Gastroesophageal sphincter (tissue), 4 donors: ENCODE measurements around the gene RIPOR2. TPM values are rescaled to one million over a fixed set of nuclear protein-coding genes. Genes with fewer than 3 reads are reported as not detected.

Source experiments
- ATAC-seq: fragments of 150-250 bp; one replicate; pipeline ENCODE4 v1.9.1; 2016; ENCODE audit warnings: mild to moderate bottlenecking, moderate library complexity
- H3K27ac ChIP-seq, 4 donors: fragments of 200-600 bp; sonication (generic) in 3 of 4; 1 replicate in 3 of 4; 2 replicates in 1 of 4; pipeline ENCODE4 v1.5.1; 2016 to 2019
- H3K27me3 ChIP-seq: fragments of 200-600 bp; sonication (generic); one replicate; pipeline ENCODE4 v1.5.1; 2019
- H3K36me3 ChIP-seq, 2 donors: fragments of 200-600 bp; sonication (generic); one replicate each; pipeline ENCODE4 v1.5.1; 2019; ENCODE audit warnings: control low read depth in 1 of 2
- H3K4me1 ChIP-seq, 3 donors: fragments of 200-600 bp; sonication (generic); 1 replicate in 2 of 3; 2 replicates in 1 of 3; pipeline ENCODE4 v1.5.1; 2016 to 2019; ENCODE audit warnings: control low read depth in 2 of 3
- H3K4me3 ChIP-seq, 2 donors: fragments of 200-600 bp; sonication (generic); one replicate each; pipeline ENCODE4 v1.5.1; 2019; ENCODE audit warnings: mild to moderate bottlenecking in 1 of 2, moderate library complexity in 1 of 2
- H3K9me3 ChIP-seq, 3 donors: fragments of 200-600 bp; sonication (generic); one replicate each; pipeline ENCODE4 v1.5.1; 2017 to 2019; ENCODE audit warnings: control low read depth in 2 of 3
- CTCF ChIP-seq, 4 experiments: fragments of 200-600 bp in 2 of 4; fragments of 450-650 bp in 2 of 4; sonication (generic) in 1 of 4; IDR thresholded peaks; one replicate each; pipeline ENCODE4 v1.5.1; 2017 to 2019; ENCODE audit warnings: antibody characterized with exemption in 4 of 4, mild to moderate bottlenecking in 2 of 4, moderate library complexity in 2 of 4
- EP300 ChIP-seq: sonication (generic); formaldehyde crosslinking; IDR thresholded peaks from one replicate; pipeline ENCODE4 v1.6.1; 2017; ENCODE audit warnings: antibody characterized with exemption, mild to moderate bottlenecking
- POLR2A ChIP-seq, 2 donors: fragments of 450-650 bp; IDR thresholded peaks; one replicate each; pipeline ENCODE4 v1.6.1; 2017; ENCODE audit warnings: antibody characterized with exemption in 2 of 2, mild to moderate bottlenecking in 2 of 2, moderate library complexity in 1 of 2
- POLR2AphosphoS5 ChIP-seq: sonication (generic); formaldehyde crosslinking; IDR thresholded peaks from one replicate; pipeline ENCODE4 v1.6.1; 2017; ENCODE audit warnings: antibody characterized with exemption
- WGBS, 2 donors: methylation state at CpG; one replicate each; pipeline ENCODE4 v1.1.5; 2018; ENCODE audit warnings: low coverage in 1 of 2; 5-methylcytosine and 5-hydroxymethylcytosine counted together
- total RNA-seq, 4 donors: library from RNA; depleted of rRNA; stranded (reverse); fragments of >200 nt; gene quantifications; one replicate each; pipeline ENCODE4 v1.1.0, GENCODE V29; 2016

RIPOR2 gene
- total RNA-seq, 4 donors from 2014 or later, result 1.7 to 14.9 (median 4.2) TPM

GRCh38 chr6:24829657-24830056, 106.1 kb downstream of the RIPOR2 start:
- WGBS, 2 donors, result 64 to 75% methylated on average over 1 to 3 of the region's 3 CpGs
- no peak for ATAC-seq

GRCh38 chr6:24827970-24828369, 107.8 kb downstream of the RIPOR2 start:
- Histone ChIP-seq H3K27me3 (no peaks in the 10 kb centered on the region), H3K9me3 (no peaks in the 10 kb centered on the region), H3K27ac (no peak overlapping the region), H3K36me3 (no peaks in the 10 kb centered on the region), H3K4me3 (no peak overlapping the region), H3K4me1 (peaks cover 0 to 5% (median 0%) of the 10 kb centered on the region in 3 donors)
- ATAC-seq, result no peak
- 80 to 88% methylated on average over 7 to 8 of the region's 8 CpGs for WGBS, 2 donors
- TF ChIP-seq POLR2A (IDR thresholded peaks at IDR 0.05), result no peak
- TF ChIP-seq CTCF (IDR thresholded peaks at IDR 0.05), result no peak
- TF ChIP-seq POLR2AphosphoS5, result no peak
- no peak for TF ChIP-seq EP300

More at GRCh38 chr6:24829657-24830056, 106.1 kb downstream of the RIPOR2 start:
- Histone ChIP-seq H3K9me3 (no peaks in the 10 kb centered on the region), H3K4me1 (peaks cover 0 to 5% (median 0%) of the 10 kb centered on the region in 3 donors), H3K27me3 (no peaks in the 10 kb centered on the region), H3K27ac (no peak overlapping the region), H3K36me3 (no peaks in the 10 kb centered on the region), H3K4me3 (no peak overlapping the region)
- TF ChIP-seq CTCF (IDR thresholded peaks at IDR 0.05), result no peak
- TF ChIP-seq POLR2A (IDR thresholded peaks at IDR 0.05), result no peak
- no peak for TF ChIP-seq POLR2AphosphoS5
- no peak for TF ChIP-seq EP300

- Histone ChIP-seq H3K27me3 (no peaks in the 10 kb centered on the region), H3K4me3 (no peak overlapping the region), H3K36me3 (no peaks in the 10 kb centered on the region), H3K27ac (no peak overlapping the region), H3K4me1 (peaks cover 0 to 5% (median 0%) of the 10 kb centered on the region in 3 donors), H3K9me3 (no peaks in the 10 kb centered on the region)
- no peak for ATAC-seq
- 67 to 83% methylated on average over 3 of the region's 3 CpGs for WGBS, 2 donors
- no peak for TF ChIP-seq POLR2AphosphoS5
- no peak for TF ChIP-seq CTCF (IDR thresholded peaks at IDR 0.05)
- TF ChIP-seq POLR2A (IDR thresholded peaks at IDR 0.05), result no peak
- TF ChIP-seq EP300, result no peak
Measured at GRCh38 chr6:24827162-24827561, 108.6 kb downstream of the RIPOR2 start.

GRCh38 chr6:24825130-24825630, 110.6 kb downstream of the RIPOR2 start:
- H3K27ac ChIP-seq, result no peak overlapping the region
- WGBS, 2 donors, result 60 to 66% methylated on average over 2 of the region's 2 CpGs
- TF ChIP-seq EP300 (no peak), POLR2A (IDR thresholded peaks at IDR 0.05) (no peak), POLR2AphosphoS5 (no peak), CTCF (IDR thresholded peaks at IDR 0.05) (no peak)
- H3K36me3 ChIP-seq, result no peaks in the 10 kb centered on the region
- no peaks in the 10 kb centered on the region for H3K4me1 ChIP-seq
- ATAC-seq, result no peak
- no peaks in the 10 kb centered on the region for H3K9me3 ChIP-seq
- H3K4me3 ChIP-seq, result no peak overlapping the region
- H3K27me3 ChIP-seq, result no peaks in the 10 kb centered on the region

DNA sequence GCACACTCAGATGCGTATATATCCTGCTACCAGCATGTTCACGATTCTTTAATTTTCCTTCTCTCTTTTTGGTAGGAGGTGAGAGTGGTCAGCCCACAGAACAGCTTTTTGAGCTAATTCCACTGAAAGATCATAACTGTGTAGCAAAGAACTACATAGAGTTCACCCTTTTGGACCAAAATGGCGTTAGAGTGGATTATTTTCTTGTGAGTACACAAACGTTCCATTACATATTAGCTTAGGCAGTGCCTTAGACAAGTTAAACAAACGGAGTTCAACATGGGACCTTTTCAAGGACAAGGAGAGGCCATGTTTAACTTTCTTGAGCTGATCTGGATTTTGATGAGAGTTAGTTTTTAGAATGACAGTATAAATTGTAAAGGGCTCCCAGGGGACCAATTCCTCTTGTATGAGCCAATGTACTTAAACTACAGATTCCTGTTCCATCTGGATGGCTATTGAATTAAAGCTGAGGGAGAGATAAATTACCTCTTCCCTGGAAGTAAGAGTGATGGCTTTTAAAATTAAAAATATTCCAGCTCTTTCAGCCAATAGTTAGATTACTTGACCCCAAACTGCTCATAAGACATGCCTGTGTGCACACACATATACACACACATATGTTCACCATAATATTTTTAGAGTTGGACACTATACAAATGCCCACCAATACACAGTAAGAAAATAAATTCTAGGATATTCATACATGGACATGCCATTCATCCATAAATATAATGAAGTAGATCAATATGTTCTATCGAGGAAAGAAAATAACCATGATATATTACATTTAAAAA, 111.4 kb downstream of the RIPOR2 start:
- no peaks in the 10 kb centered on the region for H3K4me1 ChIP-seq
- no peak overlapping the region for H3K4me3 ChIP-seq
- TF ChIP-seq POLR2A (IDR thresholded peaks at IDR 0.05) (no peak), EP300 (no peak), POLR2AphosphoS5 (no peak), CTCF (IDR thresholded peaks at IDR 0.05) (no peak)
- no peaks in the 10 kb centered on the region for H3K27me3 ChIP-seq
- no peaks in the 10 kb centered on the region for H3K9me3 ChIP-seq
- ATAC-seq, result no peak
- 64 to 80% methylated on average over 5 to 6 of the region's 6 CpGs for WGBS, 2 donors
- no peaks in the 10 kb centered on the region for H3K36me3 ChIP-seq
- no peak overlapping the region for H3K27ac ChIP-seq
